HepG2 (cell line): ENCODE measurements around the gene BNIP1. TPM values are rescaled to one million over a fixed set of nuclear protein-coding genes. Genes with fewer than 3 reads are reported as not detected.

ENCODE experiments used
- ARID2 ChIP-seq: sonication (generic); formaldehyde crosslinking; IDR thresholded peaks from 2 replicates; pipeline ENCODE4 v1.8.1; 2022; ENCODE audit warnings: mild to moderate bottlenecking, missing genetic modification reagents, borderline replicate concordance
- CENPX ChIP-seq: sonication (generic); formaldehyde crosslinking; IDR thresholded peaks from 2 replicates; pipeline ENCODE4 v1.9.0; 2021; ENCODE audit warnings: mild to moderate bottlenecking, missing genetic modification reagents, moderate library complexity
- ELF3 ChIP-seq: IDR thresholded peaks from 2 replicates; pipeline ENCODE4 v1.6.1; 2016; ENCODE audit warnings: missing genetic modification reagents, missing compliant biosample characterization
- ETV5 ChIP-seq: IDR thresholded peaks from 2 replicates; pipeline ENCODE4 v1.6.1; 2018; ENCODE audit warnings: missing biosample characterization, missing genetic modification reagents, inconsistent platforms, borderline replicate concordance
- HNF4G ChIP-seq, 2 experiments: sonication (generic) in 1 of 2; formaldehyde crosslinking in 1 of 2; IDR thresholded peaks; 2 replicates each; pipeline versions ENCODE4 v1.4.0 to v1.6.1; 2011 to 2020; ENCODE audit warnings: borderline replicate concordance in 2 of 2, low read depth in 2 of 2, mild to moderate bottlenecking in 2 of 2, low read length in 1 of 2, missing genetic modification reagents in 1 of 2, moderate library complexity in 1 of 2
- PHF8 ChIP-seq: sonication (generic); formaldehyde crosslinking; IDR thresholded peaks from 2 replicates; pipeline ENCODE4 v1.5.0; 2020; ENCODE audit warnings: missing genetic modification reagents
- POGZ ChIP-seq: sonication (generic); formaldehyde crosslinking; IDR thresholded peaks from 2 replicates; pipeline ENCODE4 v1.4.0; 2020; ENCODE audit warnings: mild to moderate bottlenecking, missing genetic modification reagents
- RAD51 ChIP-seq: fragments of 450-650 bp; IDR thresholded peaks from 2 replicates; pipeline ENCODE4 v1.6.1; 2016; ENCODE audit warnings: borderline replicate concordance
- SMAD3 ChIP-seq: sonication (generic); formaldehyde crosslinking; IDR thresholded peaks from 2 replicates; pipeline ENCODE4 v1.4.0; 2020; ENCODE audit warnings: missing genetic modification reagents
- SOX6 ChIP-seq, 2 experiments: fragments of 450-650 bp in 1 of 2; sonication (generic) in 1 of 2; formaldehyde crosslinking in 1 of 2; IDR thresholded peaks; 2 replicates each; pipeline versions ENCODE4 v1.4.0 to v1.6.1; 2017 to 2020; ENCODE audit warnings: antibody characterized with exemption in 1 of 2, mild to moderate bottlenecking in 1 of 2, missing genetic modification reagents in 1 of 2
- SPEN ChIP-seq: sonication (generic); formaldehyde crosslinking; IDR thresholded peaks from 2 replicates; pipeline ENCODE4 v1.5.1; 2020; ENCODE audit warnings: low read depth, mild to moderate bottlenecking, missing genetic modification reagents
- ZBTB26 ChIP-seq: IDR thresholded peaks from 2 replicates; pipeline ENCODE4 v1.6.1; 2016; ENCODE audit warnings: missing compliant biosample characterization, missing genetic modification reagents, borderline replicate concordance
- ZNF207 ChIP-seq: fragments of 450-650 bp; IDR thresholded peaks from 2 replicates; pipeline ENCODE4 v1.6.1; 2016; ENCODE audit warnings: antibody characterized with exemption, borderline replicate concordance
- ZNF792 ChIP-seq: IDR thresholded peaks from 2 replicates; pipeline ENCODE4 v1.6.1; 2016
- ZSCAN31 ChIP-seq: sonication (generic); formaldehyde crosslinking; IDR thresholded peaks from 2 replicates; pipeline ENCODE4 v1.5.0; 2020; ENCODE audit warnings: low read depth, mild to moderate bottlenecking, missing genetic modification reagents
- polyA plus RNA-seq, 8 experiments: library from polyadenylated mRNA; depleted of rRNA in 3 of 8; stranded (reverse) in 7 of 8; unstranded in 1 of 8; fragments of >200 nt; fragmentation: Illumina TruSeq in 4 of 8; extraction: Trizol in 4 of 8; gene quantifications; 2 replicates each; pipeline versions ENCODE4 v1.2.1 to v1.2.3, GENCODE V29; 2011 to 2016; ENCODE audit warnings: low read depth in 4 of 8, missing spikeins in 1 of 8, mixed read lengths in 1 of 8; ENCODE audit not compliant: insufficient read depth in 1 of 8
- total RNA-seq, 5 experiments: library from RNA; depleted of rRNA; stranded (reverse); fragments of >200 nt; fragmentation: Illumina TruSeq; extraction: Trizol; gene quantifications; 2 replicates each; pipeline ENCODE4 v1.2.3, GENCODE V29; 2016; ENCODE audit warnings: low read depth in 1 of 5
- TF ChIP-seq, protein P1 (sequence below): sonication (generic); formaldehyde crosslinking; IDR thresholded peaks from 2 replicates; pipeline ENCODE4 v1.4.0; 2020; ENCODE audit warnings: mild to moderate bottlenecking, missing genetic modification reagents, borderline replicate concordance

BNIP1 gene
- total and polyA plus RNA-seq, 2 of the 13 experiments (the other 11 are each of a cell fraction or from before 2014, with no cell fraction given), result 13.2 to 16.9 TPM

GRCh38 chr5:173196133-173196952, 52.0 kb downstream of the BNIP1 start (continued):
- TF ChIP-seq SMAD3 (CRISPR knock-in tag) (no peak), ZNF792 (CRISPR knock-in tag) (peak; percentile 38; the same call in 1 of the 2 replicates), ELF3 (CRISPR knock-in tag) (peak; percentile 38; the same call in 1 of the 2 replicates), ZNF207 (no peak), SOX6 (IDR thresholded peaks at IDR 0.05) (no peak), SOX6 (CRISPR knock-in tag; IDR thresholded peaks at IDR 0.05) (peak; percentile 59; the same call in 1 of the 2 replicates), SPEN (CRISPR knock-in tag) (0 out of 2 replicates have a peak, but pooled peaks have one; percentile 19), HNF4G (IDR thresholded peaks at IDR 0.05; ENCODE audit: borderline replicate concordance, low read depth, low read length) (no peak), HNF4G (CRISPR knock-in tag; IDR thresholded peaks at IDR 0.05; ENCODE audit: borderline replicate concordance, low read depth) (no peak), ZBTB26 (CRISPR knock-in tag) (no peak), ETV5 (CRISPR knock-in tag) (peak; percentile 25; the same call in 1 of the 2 replicates), ARID2 (CRISPR knock-in tag) (0 out of 2 replicates have a peak, but pooled peaks have one; percentile 55), ZSCAN31 (CRISPR knock-in tag) (0 out of 2 replicates have a peak, but pooled peaks have one; percentile 27), RAD51 (no peak), PHF8 (CRISPR knock-in tag) (peak; percentile 25; the same call in 1 of the 2 replicates), CENPX (CRISPR knock-in tag) (no peak), POGZ (CRISPR knock-in tag) (peak; percentile 61)
- TF ChIP-seq, protein P1, sequence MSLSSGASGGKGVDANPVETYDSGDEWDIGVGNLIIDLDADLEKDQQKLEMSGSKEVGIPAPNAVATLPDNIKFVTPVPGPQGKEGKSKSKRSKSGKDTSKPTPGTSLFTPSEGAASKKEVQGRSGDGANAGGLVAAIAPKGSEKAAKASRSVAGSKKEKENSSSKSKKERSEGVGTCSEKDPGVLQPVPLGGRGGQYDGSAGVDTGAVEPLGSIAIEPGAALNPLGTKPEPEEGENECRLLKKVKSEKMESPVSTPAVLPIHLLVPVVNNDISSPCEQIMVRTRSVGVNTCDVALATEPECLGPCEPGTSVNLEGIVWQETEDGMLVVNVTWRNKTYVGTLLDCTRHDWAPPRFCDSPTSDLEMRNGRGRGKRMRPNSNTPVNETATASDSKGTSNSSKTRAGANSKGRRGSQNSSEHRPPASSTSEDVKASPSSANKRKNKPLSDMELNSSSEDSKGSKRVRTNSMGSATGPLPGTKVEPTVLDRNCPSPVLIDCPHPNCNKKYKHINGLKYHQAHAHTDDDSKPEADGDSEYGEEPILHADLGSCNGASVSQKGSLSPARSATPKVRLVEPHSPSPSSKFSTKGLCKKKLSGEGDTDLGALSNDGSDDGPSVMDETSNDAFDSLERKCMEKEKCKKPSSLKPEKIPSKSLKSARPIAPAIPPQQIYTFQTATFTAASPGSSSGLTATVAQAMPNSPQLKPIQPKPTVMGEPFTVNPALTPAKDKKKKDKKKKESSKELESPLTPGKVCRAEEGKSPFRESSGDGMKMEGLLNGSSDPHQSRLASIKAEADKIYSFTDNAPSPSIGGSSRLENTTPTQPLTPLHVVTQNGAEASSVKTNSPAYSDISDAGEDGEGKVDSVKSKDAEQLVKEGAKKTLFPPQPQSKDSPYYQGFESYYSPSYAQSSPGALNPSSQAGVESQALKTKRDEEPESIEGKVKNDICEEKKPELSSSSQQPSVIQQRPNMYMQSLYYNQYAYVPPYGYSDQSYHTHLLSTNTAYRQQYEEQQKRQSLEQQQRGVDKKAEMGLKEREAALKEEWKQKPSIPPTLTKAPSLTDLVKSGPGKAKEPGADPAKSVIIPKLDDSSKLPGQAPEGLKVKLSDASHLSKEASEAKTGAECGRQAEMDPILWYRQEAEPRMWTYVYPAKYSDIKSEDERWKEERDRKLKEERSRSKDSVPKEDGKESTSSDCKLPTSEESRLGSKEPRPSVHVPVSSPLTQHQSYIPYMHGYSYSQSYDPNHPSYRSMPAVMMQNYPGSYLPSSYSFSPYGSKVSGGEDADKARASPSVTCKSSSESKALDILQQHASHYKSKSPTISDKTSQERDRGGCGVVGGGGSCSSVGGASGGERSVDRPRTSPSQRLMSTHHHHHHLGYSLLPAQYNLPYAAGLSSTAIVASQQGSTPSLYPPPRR, result 0 out of 2 replicates have a peak, but pooled peaks have one; percentile 28
